Immature natural killer cell (primary cell): ENCODE measurements around the gene CMBL. TPM values are rescaled to one million over a fixed set of nuclear protein-coding genes. Genes with fewer than 3 reads are reported as not detected.

Experiments
- DNase-seq, 3 donors: peaks; one replicate each; pipeline ENCODE4 v3.0.0; 2022; ENCODE audit warnings: mixed read lengths in 1 of 3
- H3K27ac Mint-ChIP-seq, 6 donors: one replicate each; pipeline ENCODE4 v1.8.0; 2020; ENCODE audit warnings: mixed read lengths in 6 of 6, mild to moderate bottlenecking in 5 of 6, inconsistent platforms in 4 of 6, moderate library complexity in 3 of 6
- H3K27me3 Mint-ChIP-seq, 3 donors: one replicate each; pipeline ENCODE4 v1.8.0; 2020 to 2021; ENCODE audit warnings: low read depth in 3 of 3, mild to moderate bottlenecking in 3 of 3, mixed read lengths in 3 of 3, moderate library complexity in 3 of 3, inconsistent platforms in 1 of 3
- H3K36me3 Mint-ChIP-seq, 3 donors: one replicate each; pipeline ENCODE4 v1.8.0; 2020; ENCODE audit warnings: mixed read lengths in 3 of 3, inconsistent platforms in 2 of 3, mild to moderate bottlenecking in 2 of 3
- H3K4me1 Mint-ChIP-seq, 2 donors: one replicate each; pipeline ENCODE4 v1.8.0; 2020; ENCODE audit warnings: inconsistent platforms in 2 of 2, mild to moderate bottlenecking in 2 of 2, mixed read lengths in 2 of 2, moderate library complexity in 1 of 2
- H3K4me3 Mint-ChIP-seq, 5 donors: one replicate each; pipeline ENCODE4 v1.8.0; 2020; ENCODE audit warnings: mild to moderate bottlenecking in 5 of 5, mixed read lengths in 5 of 5, inconsistent platforms in 3 of 5, moderate library complexity in 3 of 5
- H3K9me3 Mint-ChIP-seq, 6 donors: one replicate each; pipeline ENCODE4 v1.8.0; 2020; ENCODE audit warnings: mild to moderate bottlenecking in 6 of 6, mixed read lengths in 6 of 6, inconsistent platforms in 4 of 6, moderate library complexity in 3 of 6
- polyA plus RNA-seq, 3 donors: library from polyadenylated mRNA; unstranded; fragments of 300-500 nt; fragmentation: Illumina TruSeq; gene quantifications; one replicate each; pipeline ENCODE4 v1.2.3, GENCODE V29; 2021

The CMBL gene
- polyA plus RNA-seq, 3 donors from 2014 or later = 0.35 to 0.84 TPM; not detected in 1

GRCh38 chr5:10244342-10244944 lies 63.3 kb downstream of the CMBL start:
- Mint-ChIP-seq H3K4me3 (no peak overlapping the region), H3K36me3 (peaks cover 0 to 7% (median 0%) of the 10 kb centered on the region in 3 donors), H3K4me1 (peaks cover 14 to 16% of the 10 kb centered on the region in 2 donors), H3K9me3 (no peaks in the 10 kb centered on the region), H3K27ac (no peak overlapping the region), H3K27me3 (peaks cover 3 to 8% (median 5%) of the 10 kb centered on the region in 3 donors)
- no peak for DNase-seq

- H3K27me3 Mint-ChIP-seq = peaks cover 0 to 3% (median 2%) of the 10 kb centered on the region in 3 donors
- no peak overlapping the region for H3K27ac Mint-ChIP-seq
- no peaks in the 10 kb centered on the region for H3K9me3 Mint-ChIP-seq
- peaks cover 1 to 9% (median 4%) of the 10 kb centered on the region in 3 donors for H3K36me3 Mint-ChIP-seq
- DNase-seq = no peak
- H3K4me3 Mint-ChIP-seq = no peak overlapping the region
- peaks cover 7 to 9% of the 10 kb centered on the region in 2 donors for H3K4me1 Mint-ChIP-seq
These were observed 64.0 kb downstream of the CMBL start for GRCh38 chr5:10243660-10244240.

GRCh38 chr5:10235350-10235749 lies 72.4 kb downstream of the CMBL start:
- H3K27ac Mint-ChIP-seq = no peak overlapping the region
- DNase-seq = no peak
- H3K36me3 Mint-ChIP-seq = peaks cover 15 to 52% (median 22%) of the 10 kb centered on the region in 3 donors
- no peaks in the 10 kb centered on the region for H3K9me3 Mint-ChIP-seq
- H3K4me3 Mint-ChIP-seq = no peak overlapping the region
- peaks cover 0 to 5% (median 0%) of the 10 kb centered on the region in 3 donors for H3K27me3 Mint-ChIP-seq
- no peaks in the 10 kb centered on the region for H3K4me1 Mint-ChIP-seq

- peaks cover 0 to 5% (median 0%) of the 10 kb centered on the region in 3 donors for H3K27me3 Mint-ChIP-seq
- H3K9me3 Mint-ChIP-seq = no peaks in the 10 kb centered on the region
- peaks cover 18 to 46% (median 31%) of the 10 kb centered on the region in 3 donors for H3K36me3 Mint-ChIP-seq
- H3K27ac Mint-ChIP-seq = no peak overlapping the region
- no peaks in the 10 kb centered on the region for H3K4me1 Mint-ChIP-seq
- H3K4me3 Mint-ChIP-seq = no peak overlapping the region
- no peak for DNase-seq
These were observed 74.2 kb downstream of the CMBL start for GRCh38 chr5:10233505-10233904.

GRCh38 chr5:10233011-10233410 lies 74.7 kb downstream of the CMBL start:
- no peaks in the 10 kb centered on the region for H3K9me3 Mint-ChIP-seq
- no peak overlapping the region for H3K27ac Mint-ChIP-seq
- peaks cover 18 to 44% (median 34%) of the 10 kb centered on the region in 3 donors for H3K36me3 Mint-ChIP-seq
- no peaks in the 10 kb centered on the region for H3K4me1 Mint-ChIP-seq
- peaks cover 0 to 5% (median 0%) of the 10 kb centered on the region in 3 donors for H3K27me3 Mint-ChIP-seq
- no peak for DNase-seq
- no peak overlapping the region for H3K4me3 Mint-ChIP-seq

GRCh38 chr5:10232386-10232785 lies 75.3 kb downstream of the CMBL start:
- Mint-ChIP-seq H3K27ac (no peak overlapping the region), H3K4me1 (no peaks in the 10 kb centered on the region), H3K4me3 (no peak overlapping the region), H3K27me3 (peaks cover 0 to 3% (median 0%) of the 10 kb centered on the region in 3 donors), H3K9me3 (no peaks in the 10 kb centered on the region), H3K36me3 (peaks cover 16 to 42% (median 33%) of the 10 kb centered on the region in 3 donors)
- DNase-seq = no peak

- Mint-ChIP-seq H3K9me3 (peaks cover 0 to 12% (median 2%) of the 10 kb centered on the region in 6 donors), H3K27ac (no peak overlapping the region), H3K4me1 (no peaks in the 10 kb centered on the region), H3K36me3 (peaks cover 27 to 48% (median 46%) of the 10 kb centered on the region in 3 donors), H3K27me3 (peaks cover 0 to 1% (median 0%) of the 10 kb centered on the region in 3 donors), H3K4me3 (no peak overlapping the region)
- DNase-seq = no peak
These were observed 78.2 kb downstream of the CMBL start for GRCh38 chr5:10229306-10230048.

GRCh38 chr5:10228288-10228687 lies 79.4 kb downstream of the CMBL start:
- Mint-ChIP-seq H3K4me3 (no peak overlapping the region), H3K4me1 (no peaks in the 10 kb centered on the region), H3K27ac (no peak overlapping the region), H3K9me3 (peaks cover 0 to 12% (median 3%) of the 10 kb centered on the region in 6 donors), H3K36me3 (peaks cover 31 to 58% (median 47%) of the 10 kb centered on the region in 3 donors), H3K27me3 (peaks cover 0 to 2% (median 0%) of the 10 kb centered on the region in 3 donors)
- DNase-seq = no peak

Other genes with a start within 250 kb of the CMBL start
- gene ATPSCKMT, start 58.0 kb downstream of the CMBL start, polyA plus RNA-seq = 10 to 100 TPM in 2 of 3 donors, 1 to 10 TPM in 1; 9.5 to 16.0 (median 14.1) TPM
- gene CCT5, start 57.6 kb downstream of the CMBL start, polyA plus RNA-seq = 100 to 1,000 TPM; 182 to 227 (median 211) TPM
- gene MARCHF6, start 45.8 kb upstream of the CMBL start, polyA plus RNA-seq = 10 to 100 TPM; 23.3 to 54.5 (median 52.5) TPM
- 1 to 10 TPM; 4.3 to 9.1 (median 5.8) TPM for gene ROPN1L, start 134.0 kb upstream of the CMBL start, polyA plus RNA-seq